NCI-H748 (cell line): Measurements from ENCODE around the gene VIT.
"Not testable (repeated sequence)": the region's sequence is repeated elsewhere in the genome, so short reads cannot be mapped to it uniquely, and the experiment has no call there.

Experiments used
- DNase-seq: peaks from one replicate; lab custom pipeline; 2025; ENCODE audit not compliant: unreplicated experiment; lab: John Stamatoyannopoulos, UW

The VIT gene

DNA sequence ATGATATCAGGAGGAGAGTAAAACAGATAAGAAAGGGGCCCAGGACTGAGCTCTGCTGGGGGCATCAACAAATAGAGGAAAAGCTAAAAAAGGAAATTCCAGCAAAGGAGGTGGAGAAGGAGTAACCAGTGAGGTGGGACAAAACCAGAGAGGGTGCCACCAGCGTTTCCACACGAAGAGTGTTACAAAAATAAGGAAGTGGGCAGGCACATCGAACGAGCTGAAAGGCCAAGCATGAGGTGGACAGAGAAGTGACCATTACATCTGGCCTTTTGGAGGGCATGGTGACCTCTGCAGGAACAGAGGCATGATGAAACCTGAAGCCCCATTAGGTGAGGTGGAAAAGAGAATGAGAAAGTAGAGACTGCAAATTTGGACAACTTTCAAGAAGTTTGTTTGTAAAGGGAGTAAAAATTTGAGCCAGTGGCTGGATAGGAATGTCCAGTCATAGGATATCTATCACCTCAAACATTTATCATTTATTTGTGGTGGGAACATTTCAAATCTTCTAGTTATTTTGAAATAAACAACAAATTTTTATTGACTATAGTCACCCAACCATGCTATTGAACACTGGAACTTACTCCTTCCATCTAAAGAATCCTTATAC lies 18.4 kb upstream of the VIT start:
- DNase-seq, result no peak

DNA sequence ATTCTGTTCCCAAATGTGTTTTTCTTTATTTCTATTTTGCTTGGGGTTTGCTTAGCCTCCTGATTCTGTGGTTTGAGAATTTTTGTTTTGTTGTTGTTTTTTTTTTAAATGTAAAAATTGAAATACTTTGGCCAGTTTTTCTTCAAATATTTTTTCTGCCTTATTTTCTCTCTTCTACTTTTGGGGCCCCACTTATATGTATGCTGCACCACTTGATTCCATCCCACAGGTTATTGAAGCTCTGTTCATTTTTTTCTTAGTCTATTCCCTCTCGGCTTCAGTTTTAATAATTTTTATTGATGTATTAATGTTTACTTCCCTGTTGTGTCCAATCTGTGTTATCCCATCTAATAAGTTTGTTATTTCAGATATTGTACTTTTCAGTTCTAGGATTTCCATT lies 17.7 kb upstream of the VIT start:
- no peak for DNase-seq

DNA sequence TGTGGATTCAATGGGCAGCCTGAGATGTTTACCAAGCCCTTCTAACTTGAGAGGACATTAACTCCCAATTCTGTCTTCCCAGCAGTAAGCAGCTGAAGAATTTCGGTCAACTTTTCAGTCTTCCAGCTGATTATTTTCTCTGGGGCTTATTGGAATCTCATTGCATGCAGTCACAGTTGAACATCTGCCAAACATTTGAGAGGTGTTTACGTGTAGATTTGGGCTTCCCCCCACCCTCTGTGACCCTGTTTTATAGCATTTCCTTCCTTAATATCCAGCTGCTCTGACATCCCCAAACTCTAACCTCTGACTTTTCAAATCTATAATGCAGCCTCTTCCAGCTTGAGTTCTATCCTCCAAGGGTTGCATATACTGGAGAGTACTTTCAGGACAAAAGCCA lies 16.5 kb upstream of the VIT start:
- no peak for DNase-seq

DNA sequence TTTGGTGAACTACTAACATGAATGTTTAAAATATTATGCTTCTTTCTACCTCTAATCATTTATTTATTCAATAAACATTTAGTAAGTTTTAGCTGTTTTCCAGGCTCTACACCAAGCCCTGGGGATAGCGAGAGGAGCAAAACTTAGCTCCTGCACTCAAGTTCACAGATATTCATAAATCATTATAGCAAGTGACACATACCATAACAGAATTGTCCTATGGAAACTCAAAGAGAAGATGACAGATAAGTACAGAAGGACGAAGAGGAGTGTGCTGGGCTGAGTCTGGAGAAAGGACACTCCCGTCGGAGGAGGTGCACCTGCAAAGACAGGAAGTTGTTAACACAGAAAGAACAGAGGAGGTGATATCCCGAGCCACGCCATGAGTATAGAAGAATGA lies 13.9 kb upstream of the VIT start:
- DNase-seq, result no peak

DNA sequence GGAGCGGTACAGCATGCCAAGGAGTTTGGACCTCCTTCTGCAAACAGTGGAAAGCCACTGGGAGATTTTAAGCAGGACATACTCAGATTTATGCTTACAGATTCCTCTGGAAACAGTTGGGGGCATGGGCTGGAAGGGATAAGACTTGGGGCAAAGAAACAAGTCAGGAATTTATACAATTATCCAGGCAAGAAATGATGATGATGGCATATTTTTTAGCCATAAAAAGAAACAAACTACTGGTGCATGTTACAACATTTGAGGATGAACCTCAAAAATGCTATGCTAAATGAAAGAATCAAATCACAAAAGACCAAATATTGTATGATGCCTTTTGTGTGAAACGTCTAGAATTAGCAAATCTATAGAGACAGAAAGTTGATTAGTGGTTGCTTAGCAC lies 13.5 kb upstream of the VIT start:
- DNase-seq, result no peak

DNA sequence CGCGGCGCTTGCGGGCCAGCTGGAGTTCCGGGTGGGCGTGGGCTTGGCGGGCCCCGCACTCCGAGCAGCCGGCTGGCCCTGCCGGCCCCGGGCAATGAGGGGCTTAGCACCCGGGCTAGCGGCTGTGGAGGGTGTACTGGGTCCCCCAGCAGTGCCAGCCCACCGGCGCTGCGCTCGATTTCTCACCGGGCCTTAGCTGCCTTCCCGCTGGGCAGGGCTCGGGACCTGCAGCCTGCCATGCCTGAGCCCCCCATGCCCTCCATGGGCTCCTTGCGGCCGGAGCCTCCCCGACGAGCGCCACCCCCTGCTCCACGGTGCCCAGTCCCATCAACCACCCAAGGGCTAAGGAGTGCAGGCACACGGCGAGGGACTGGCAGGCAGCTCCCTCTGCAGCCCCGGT lies 8.2 kb upstream of the VIT start:
- not testable (repeated sequence) for DNase-seq

DNA sequence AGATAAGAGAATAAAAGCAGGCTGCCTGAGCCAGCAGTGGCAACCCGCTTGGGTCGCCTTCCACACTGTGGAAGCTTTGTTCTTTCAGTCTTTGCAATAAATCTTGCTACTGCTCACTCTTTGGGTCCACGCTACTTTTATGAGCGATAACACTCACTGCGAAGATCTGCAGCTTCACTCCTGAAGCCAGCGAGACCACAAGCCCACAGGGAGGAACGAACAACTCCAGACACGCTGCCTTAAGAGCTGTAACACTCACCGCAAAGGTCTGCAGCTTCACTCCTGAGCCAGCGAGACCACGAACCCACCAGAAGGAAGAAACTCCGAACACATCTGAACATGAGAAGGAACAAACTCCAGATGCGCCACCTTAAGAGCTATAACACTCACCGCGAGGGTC lies 7.5 kb upstream of the VIT start:
- DNase-seq, result not testable (repeated sequence)

DNA sequence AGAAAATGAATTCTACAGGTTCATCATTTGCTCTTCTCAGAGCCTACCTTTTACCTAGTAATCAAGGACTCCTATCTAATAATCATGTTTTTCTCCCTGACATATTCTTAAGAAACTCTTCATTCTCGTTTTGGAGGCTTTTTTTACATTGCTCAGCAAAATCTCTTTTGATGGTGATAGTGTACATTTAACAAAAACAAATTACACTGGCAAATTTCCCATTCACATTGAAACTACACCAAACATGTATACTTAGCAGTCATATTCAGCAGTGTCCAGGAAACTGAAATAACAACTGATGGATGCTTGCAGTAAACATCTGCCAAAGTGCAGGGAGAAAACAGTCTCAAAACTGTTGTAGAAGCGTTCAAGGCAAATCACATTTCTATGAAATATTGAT lies 4.4 kb upstream of the VIT start:
- DNase-seq, result no peak

DNA sequence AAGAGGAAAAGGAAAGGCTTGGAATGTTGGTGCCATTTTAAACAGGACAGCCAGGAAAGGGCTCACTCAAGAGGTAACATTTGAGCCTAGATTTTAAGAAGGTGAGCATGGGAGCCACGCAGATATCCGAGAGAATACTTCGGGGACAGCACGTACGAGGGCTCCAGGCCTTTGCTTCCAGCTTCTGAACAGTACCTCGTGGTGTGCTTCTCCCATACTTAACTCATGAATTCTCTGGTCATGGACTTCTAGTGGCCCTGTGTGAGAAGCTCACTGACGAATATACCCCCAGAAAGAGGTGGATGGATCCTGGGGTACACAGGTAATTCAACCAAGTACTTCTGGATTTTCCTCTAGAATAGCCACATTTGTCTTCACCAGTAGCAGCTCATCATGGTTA lies 2.7 kb upstream of the VIT start:
- no peak for DNase-seq

DNA sequence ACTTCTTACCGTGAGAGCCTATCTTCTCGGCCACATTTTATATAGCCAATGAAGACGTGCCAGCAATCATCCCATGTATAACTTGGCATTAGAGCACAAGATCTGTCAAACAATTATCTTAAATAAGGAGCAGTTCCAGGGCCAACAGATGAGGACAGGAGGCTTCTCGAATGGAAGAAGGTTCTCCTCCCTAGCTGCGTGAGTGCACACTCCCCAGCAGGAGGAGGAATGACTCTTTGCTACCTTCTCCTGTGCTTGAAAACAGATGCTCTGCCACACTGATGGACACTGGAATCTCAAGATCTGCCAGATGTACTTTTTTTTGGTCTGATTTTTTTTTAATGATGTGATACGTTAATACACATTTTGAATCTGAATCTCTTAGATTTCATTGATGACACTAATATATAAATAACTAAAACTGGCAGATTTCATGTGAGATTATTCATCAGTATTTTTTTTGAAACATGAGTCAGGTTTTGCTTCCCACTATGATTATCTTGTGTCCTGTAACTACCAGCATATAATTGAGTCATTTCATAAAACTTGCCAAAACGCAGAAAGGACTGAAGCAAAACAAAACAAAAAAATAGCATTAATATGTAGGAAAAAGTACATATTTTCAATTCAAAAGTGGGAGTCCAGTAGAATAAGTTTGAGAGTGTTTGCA lies 626 bp upstream of the VIT start:
- no peak for DNase-seq

DNA sequence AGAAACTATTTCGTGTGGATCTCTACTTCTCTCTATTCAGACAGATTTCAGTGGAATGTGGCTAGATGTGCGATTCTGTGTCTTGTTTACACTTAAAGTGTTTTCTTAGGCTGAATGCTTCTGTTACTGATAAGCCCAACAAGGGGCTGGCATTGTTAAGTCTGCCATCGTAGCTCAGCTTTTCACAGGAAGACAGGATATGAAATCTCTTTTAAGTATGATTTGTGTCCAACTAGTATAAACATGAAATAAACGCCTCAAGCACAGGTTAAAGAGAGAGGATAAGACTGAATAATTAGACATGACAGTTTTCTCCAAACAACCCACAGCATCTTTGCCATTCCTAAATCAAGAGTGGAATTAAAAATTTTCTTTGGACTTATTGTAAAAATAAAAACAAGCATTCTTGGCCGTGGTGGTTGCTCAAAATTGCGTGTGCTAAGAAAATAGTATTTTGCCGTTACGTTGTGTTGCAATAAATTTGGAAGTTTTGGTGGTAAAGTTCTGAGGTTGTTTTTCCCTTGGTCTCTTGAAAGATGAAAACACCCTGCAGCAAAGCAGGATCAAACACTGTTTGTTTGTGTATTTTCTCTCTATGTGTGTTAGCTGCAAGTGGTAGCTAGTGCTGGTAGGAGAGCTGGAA lies 1.0 kb downstream of the VIT start:
- DNase-seq, result no peak

DNA sequence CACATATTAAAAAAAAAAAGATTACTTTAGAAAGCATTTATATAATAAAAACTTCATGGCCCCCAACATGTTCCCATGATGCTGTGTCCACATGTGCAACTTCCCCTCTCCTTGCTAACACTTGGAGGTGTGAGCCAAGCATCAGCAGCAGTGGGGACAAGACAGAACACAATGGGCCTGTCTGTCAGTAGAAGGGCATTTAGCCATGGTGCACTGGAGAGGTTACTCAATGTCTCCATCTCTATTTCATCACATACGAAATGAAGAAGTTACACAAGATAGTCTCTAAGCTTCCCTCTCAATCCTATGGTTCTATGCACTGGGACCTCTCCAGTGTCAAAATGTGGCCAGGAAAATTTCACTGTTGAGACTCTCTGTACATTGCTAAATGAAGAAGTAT lies 2.5 kb downstream of the VIT start:
- no peak for DNase-seq

DNA sequence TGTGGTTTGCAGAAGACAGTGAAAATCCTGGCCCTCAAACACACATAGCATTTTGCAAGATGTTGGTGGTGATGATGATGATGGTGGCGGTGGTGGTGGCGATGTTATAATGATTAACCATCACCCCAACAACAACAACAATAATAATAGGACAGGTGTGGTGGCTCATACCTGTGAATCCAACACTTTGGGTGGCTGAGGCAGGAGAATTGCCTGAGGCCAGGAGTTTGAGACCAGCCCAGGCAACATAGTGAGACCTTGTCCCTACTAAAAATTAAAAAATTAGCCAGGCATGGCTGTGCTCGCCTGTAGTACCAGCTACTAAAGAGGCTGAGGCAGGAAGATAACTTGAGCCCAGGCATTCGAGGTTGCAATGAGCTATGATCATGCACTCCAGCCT lies 3.8 kb downstream of the VIT start:
- no peak for DNase-seq

DNA sequence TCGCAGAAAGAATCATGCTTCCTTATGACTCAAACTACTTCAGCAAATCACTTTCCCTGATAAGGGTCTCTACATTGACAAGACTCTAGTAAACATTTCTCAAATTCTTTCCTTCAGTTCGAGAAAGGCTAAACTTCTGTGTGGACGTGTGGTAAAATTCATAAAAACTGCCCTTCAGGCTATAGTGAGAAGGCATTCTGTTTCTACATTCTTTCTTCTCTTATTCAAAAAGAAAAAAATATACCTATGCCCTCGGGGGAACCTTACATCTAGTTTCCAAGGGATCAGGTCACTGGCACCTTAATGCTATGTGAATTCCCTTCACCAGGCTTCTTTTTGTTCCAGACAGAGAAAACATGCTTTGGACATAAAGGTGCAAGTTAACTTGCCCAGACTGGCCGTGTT lies 4.9 kb downstream of the VIT start:
- no peak for DNase-seq

DNA sequence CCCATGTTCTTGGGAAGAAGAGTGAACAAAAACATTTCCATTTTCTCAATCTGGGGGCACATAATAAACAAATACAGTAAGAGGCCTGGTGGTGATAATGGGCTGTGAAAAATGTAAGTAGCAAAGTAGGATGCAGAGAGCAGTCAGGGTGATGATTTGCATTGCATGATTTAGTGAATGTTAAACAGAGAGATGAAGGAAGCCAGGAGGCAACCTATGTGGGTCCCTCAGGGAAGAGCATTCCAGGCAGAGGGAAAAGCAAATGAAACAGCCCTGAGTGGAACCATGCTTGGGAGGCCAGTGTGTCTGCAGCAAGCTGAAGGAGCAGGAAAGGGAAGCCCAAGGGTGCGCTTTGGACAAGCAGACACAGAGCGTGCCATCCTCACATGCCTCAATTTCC lies 5.4 kb downstream of the VIT start:
- DNase-seq, result no peak

DNA sequence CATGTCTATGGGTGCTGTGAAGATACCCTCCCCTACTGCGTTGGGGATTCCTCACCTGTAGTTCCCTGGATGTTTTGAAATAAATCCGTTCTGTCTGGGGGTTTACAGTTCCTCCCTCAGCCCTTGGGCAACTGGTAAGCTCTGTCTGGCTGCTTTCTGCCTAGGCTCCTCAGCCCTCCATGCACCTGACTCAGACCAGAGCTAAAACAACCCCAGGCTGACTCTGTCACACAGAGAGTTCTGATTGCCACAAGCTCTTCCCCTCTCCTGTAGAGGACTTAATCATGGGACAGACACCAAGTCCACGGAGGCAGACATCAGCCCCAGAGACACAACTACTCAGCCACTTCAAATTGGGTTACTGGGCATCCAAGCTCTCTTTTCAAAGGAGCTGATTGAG lies 6.3 kb downstream of the VIT start:
- DNase-seq, result no peak

DNA sequence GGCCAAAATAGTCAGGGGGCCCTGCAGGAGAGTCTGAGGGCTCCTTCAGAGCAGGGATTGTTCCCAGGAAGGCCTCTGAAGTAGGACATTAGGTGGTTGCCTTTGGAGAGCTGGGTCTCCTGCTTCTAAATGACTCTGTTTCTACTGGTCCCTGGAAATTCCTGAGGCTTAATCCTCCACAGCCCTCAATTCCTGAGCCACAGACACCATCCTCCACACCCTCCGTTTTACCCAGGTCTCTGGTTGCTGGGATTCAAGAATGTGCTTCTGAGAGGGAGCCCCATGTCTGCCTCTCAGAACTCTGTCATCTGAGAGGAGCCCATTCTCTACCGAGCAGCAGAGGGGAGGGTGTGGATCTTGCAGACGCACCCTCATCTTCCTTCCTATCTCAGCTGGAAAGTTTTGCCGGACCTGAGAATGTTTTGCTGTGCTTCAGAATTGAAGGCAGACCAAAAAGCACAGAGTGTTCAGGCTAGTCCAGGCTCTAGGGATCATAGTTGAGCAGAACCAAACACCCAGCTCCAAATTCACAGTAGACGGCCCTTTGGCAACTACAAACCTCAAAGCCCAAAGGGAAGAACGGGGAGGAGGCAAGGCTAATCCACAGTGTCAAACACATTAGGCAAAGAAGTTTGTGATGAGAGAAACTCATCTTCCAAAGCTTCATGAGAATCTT lies 8.1 kb downstream of the VIT start:
- DNase-seq, result no peak

DNA sequence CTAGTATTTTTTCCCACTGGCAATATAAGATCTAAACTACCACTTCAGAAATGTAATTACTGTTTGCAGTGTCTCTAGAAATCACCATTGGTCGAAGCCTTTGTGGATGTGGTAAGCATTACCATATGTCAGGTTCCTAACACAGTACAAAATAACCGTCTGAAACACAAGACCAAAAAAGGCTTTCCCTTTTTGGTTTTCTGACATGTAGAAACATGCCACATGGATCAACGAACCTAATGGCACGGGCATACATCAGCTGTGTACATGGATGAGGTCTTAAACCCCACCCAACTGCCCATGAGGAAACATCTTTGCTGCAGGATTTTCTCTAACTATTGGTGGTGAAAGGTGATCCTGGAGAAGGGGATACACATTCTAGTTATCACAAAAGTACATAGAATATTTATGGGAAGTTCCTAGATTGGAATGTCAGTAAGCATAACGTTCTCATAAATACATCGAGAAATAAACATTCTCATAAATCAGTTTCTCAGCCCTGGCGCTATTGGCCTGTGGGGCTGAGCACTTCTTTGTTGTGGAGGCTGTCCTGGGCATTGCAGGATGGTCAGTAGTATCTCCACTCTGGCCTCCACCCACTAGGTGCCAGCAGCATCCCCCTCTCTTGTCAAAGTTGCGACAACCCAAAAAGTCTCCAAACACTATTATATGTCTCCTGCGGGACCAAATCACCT lies 9.0 kb downstream of the VIT start:
- no peak for DNase-seq

DNA sequence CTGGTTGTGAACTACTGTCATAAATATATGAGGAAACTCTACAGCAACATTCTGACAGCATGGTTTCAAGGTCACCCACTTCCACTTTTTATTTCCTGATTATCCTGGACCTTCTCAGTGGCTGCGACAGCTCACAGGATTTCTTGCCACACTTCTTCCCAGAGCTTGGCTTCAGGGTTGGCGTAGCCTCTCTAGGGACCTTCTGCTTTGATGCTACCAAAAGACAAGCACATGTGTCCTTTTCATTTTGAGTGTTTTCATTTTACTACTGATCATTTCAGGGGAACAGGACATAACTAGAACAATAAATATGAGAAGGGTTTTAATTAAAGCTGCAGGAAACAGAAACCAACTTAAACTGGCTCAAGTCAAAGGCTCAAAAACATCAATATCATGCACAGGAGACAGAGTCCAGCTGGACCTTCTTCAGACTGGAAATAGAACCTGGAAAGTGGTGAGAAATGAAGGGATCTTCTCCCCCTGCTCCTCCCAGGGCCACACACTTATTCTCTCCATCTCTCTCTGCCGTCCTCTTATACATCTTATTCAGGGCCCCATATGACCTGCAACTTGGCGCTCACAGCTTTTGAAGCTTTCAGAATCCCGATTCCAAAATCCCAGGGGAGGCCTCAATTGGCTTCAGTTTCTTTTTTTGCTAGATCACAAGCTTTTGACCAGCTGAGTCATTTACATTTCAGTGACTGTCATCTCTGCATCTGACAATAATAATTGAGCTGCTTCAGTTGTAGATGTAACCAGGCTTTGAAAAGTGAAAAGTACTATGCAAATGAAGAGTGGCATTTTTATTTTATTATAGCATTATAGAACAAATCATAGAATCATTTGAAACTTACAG lies 9.7 kb downstream of the VIT start:
- no peak for DNase-seq

DNA sequence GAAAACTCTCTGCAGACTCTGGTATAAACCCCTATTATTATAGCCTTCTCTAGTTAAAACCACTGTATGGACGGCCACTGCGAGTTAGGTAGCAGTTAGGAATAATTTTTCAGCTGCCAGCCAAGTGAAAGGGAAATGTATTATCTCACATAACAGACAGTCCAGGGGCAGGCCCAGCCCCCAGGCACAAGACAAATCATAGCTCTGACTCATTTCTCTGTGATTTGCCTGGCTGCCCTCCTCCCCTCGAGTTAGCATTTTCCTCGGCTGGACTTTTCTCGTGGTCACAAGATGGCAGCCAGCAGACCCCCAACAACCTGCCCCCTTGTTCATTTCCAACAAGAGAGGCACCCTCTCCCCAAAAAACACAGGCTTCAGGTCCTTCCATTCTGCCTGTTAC lies 10.5 kb downstream of the VIT start:
- DNase-seq, result no peak
